ENCODE data around the gene CDH13. TPM values are rescaled to one million over a fixed set of nuclear protein-coding genes. Genes with fewer than 3 reads are reported as not detected.

Gene CDH13
- total and polyA plus RNA-seq, 2 of the 8 experiments (the other 6 are each of a cell fraction or from before 2014, with no cell fraction given): 2.3 to 2.4 TPM

GRCh38 chr16:83842291-83842690 lies 1215.5 kb downstream of the CDH13 start (continued):
- TF ChIP-seq CHD7 (IDR thresholded peaks at IDR 0.05; ENCODE audit: insufficient replicate concordance, low read length) (no peak), CTBP2 (IDR thresholded peaks at IDR 0.05; ENCODE audit: borderline replicate concordance, insufficient read depth, insufficient read length, low read length) (no peak), CBX5 (IDR thresholded peaks at IDR 0.05; ENCODE audit: low read depth, low read length) (no peak), RAD21 (IDR thresholded peaks at IDR 0.05 in 1 of 2, conservative IDR thresholded peaks at IDR 0.05 in 1 of 2; ENCODE audit: low read depth in 2 of 2, low read length in 2 of 2) (no peak), CTCF (IDR thresholded peaks at IDR 0.05; ENCODE audit: control extremely low read depth in 1 of 3, insufficient read depth in 1 of 3, low read depth in 1 of 3, low read length in 3 of 3) (no peak), NANOG (IDR thresholded peaks at IDR 0.05; ENCODE audit: insufficient read depth, low read depth, low read length, poor library complexity, severe bottlenecking) (no peak), NRF1 (IDR thresholded peaks at IDR 0.05; ENCODE audit: low read depth, low read length) (no peak)
